ENCODE results near the gene PAPLN.

- TF ChIP-seq CTCF (IDR thresholded peaks at IDR 0.05) = no peak
- TF ChIP-seq SIN3A (IDR thresholded peaks at IDR 0.05; ENCODE audit: borderline replicate concordance, insufficient read depth, low read depth, low read length) = no peak
- no peak for TF ChIP-seq REST (IDR thresholded peaks at IDR 0.05; ENCODE audit: insufficient read depth in 1 of 2, low read depth in 2 of 2, low read length in 1 of 2)
- no peak for TF ChIP-seq POLR2AphosphoS5 (IDR thresholded peaks at IDR 0.05; ENCODE audit: low read depth, low read length)
- TF ChIP-seq TCF7L2 (IDR thresholded peaks at IDR 0.05; ENCODE audit: low read depth, low read length) = no peak
These were observed 36.5 kb downstream of the PAPLN start for GRCh38 chr14:73273799-73274198.
